Left kidney (tissue), 2 donors: ENCODE results near the gene BCL6B. TPM values are rescaled to one million over a fixed set of nuclear protein-coding genes. Genes with fewer than 3 reads are reported as not detected.

Experiments
- DNase-seq: peaks from one replicate; pipeline ENCODE4 v3.0.0-alpha.2; 2013
- polyA plus RNA-seq: library from polyadenylated mRNA; unstranded; fragments of 120-200 nt; gene quantifications from one replicate; pipeline ENCODE4 v1.2.1, GENCODE V29; 2013; ENCODE audit not compliant: insufficient read length

BCL6B gene
- polyA plus RNA-seq, 1 donor = 21.8 TPM

- DNase-seq = no peak
Measured at GRCh38 chr17:7058831-7059447, 36.1 kb downstream of the BCL6B start.

GRCh38 chr17:7060165-7060891 lies 37.5 kb downstream of the BCL6B start:
- no peak for DNase-seq

DNA sequence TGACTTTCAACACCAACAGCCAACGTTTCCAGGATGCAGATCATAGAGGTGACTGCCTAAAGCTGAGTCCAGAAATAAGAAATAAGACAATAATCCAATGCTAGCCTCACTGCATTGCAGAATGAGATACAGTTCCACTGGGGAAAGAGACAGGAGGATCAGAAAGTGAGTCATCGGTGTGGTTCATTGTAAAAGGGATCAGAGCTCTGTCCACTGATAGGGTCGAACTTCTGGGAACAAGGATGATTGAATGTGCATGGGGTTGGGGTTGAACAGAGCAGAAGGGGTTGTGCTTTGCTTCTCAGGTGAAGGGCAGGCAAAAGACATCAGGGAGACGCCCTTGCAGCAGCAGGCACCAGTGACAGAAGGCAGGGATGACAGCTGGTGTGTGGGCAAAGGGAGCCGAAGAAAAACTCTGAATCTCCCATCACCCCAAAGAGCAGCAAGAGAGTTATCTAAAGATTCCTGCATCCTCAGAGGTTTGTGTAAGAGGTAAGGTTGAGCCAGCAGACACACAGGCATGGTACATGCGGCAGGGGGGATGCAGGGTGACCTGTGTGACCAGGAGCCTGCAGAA lies 40.8 kb downstream of the BCL6B start:
- DNase-seq = no peak

DNA sequence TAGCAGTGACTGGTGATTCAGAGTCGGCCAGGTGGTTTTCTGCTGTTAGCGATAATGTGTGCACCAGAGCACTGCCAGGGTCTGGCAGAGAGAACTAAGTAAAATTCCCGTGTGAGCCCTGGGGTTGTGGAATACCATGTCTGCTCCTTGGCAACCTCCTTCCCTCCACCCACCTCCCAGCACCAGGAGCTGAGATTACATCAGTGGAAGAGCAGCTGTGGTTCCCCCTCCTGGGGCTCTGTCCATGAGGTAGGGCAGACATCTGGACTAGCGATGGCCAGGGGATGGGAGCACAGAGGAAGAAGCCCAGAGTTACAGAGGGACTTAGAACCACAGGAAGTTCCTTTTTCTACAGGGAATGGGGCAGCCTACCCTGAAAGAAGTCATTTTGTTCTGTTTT lies 41.4 kb downstream of the BCL6B start:
- no peak for DNase-seq

GRCh38 chr17:7067198-7067597 lies 44.3 kb downstream of the BCL6B start:
- DNase-seq = no peak

DNA sequence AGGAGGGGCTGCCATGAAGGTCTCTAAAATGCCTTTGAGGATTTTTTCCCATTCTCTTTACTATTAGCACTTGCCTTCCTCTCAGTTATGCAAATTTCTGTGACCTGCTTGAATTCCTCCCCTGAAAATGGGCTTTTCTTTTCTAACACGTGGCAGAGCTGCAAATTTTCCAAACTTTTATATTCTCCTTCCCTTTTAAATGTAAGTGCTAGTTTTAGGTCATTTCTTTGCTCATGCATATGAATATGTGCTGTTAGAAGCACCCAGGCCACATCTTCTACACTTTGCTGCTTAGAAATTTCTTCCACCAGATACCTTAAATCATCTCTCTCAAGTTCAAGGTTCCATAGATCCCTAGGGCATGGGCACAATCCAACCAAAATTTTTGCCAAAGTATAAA lies 45.4 kb downstream of the BCL6B start:
- DNase-seq = no peak

DNA sequence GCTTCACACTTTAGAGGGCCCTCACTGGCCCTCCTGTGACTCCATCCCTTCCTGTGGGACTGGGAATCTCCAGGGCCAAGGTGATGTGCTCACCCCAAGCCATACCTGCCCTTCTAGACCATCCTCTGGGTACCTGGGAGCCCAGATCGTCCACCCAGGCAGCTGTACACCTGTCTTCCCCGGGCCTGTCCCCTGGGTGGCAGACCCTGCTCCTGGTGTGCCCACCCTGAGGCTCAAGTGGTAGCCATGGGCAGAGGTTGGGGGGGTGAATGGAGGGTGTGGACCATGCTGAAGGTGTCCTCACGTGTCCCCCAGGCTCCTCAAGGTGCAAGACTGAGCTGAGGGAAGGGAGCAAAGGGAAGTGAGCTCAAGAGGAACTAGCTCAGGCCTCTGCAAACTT lies 47.9 kb downstream of the BCL6B start:
- no peak for DNase-seq

- DNase-seq = no peak
Measured at GRCh38 chr17:7072406-7072805, 49.6 kb downstream of the BCL6B start.

DNA sequence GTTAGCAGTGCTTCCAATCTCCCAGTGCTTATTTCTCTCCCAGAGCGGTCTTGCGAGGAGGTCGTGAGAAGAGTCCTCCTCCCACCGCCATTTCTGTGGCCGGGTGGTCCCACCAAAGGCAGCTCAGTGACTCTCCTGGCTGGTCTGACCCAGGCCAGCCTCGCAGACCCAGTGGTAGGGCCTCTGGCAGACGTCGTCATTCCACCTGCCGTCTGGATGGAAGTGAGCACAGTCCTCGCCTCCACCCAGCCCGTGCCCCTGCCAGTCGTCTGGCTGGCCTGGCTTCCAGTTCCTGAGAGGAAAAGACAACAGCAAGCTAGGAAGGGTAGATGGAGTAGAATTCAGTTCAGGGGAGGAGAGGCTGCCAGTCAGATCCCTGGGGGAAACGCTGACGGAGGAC lies 52.1 kb downstream of the BCL6B start:
- DNase-seq = no peak

DNA sequence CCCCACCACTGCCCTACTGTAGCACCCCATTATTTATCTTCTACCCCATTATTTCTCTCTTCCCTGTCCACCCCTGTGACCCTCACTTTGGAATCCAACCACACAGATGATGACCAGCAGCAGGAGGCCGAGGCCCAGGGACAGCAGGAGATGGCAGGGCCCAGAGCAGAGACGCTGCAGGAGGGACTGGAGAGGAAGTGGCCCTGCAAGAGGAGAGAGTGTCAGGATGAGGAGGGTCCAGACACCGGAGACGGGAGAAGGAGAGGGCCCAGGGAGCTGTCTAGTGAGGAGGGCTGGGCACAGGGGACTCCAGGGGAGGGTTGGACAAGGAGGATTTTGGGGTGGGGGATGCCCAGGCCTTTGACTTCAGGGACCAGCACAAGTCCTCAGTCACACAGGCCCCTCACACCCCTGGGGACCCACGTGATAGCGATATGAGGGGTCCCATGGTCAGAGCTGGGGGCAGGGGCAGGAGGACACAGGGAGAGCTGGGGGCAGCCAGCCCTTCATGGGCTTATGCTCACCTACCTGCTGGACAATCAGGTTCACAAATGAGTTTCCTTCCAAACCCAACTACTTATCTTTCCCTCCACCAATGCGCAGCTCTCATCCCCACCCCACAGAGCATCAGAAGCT lies 55.2 kb downstream of the BCL6B start:
- DNase-seq = no peak

- DNase-seq = no peak
Measured at GRCh38 chr17:7078711-7079110, 55.9 kb downstream of the BCL6B start.

Other genes starting within 250 kb of the BCL6B start
- 0.17 TPM for gene FBXO39, start 246.8 kb upstream of the BCL6B start, polyA plus RNA-seq
- gene TEKT1, start 191.3 kb upstream of the BCL6B start, polyA plus RNA-seq = 0.62 TPM
- 2.4 TPM for gene ALOX12, start 27.0 kb upstream of the BCL6B start, polyA plus RNA-seq
- 144 TPM for gene RNASEK, start 10.4 kb upstream of the BCL6B start, polyA plus RNA-seq
- gene SLC16A13, start 13.0 kb downstream of the BCL6B start, polyA plus RNA-seq = 4.0 TPM
- 0.18 TPM for gene SLC16A11, start 21.0 kb downstream of the BCL6B start, polyA plus RNA-seq
- gene CLEC10A, start 57.2 kb downstream of the BCL6B start, polyA plus RNA-seq = 0.47 TPM
- 2.0 TPM for gene ASGR2, start 91.8 kb downstream of the BCL6B start, polyA plus RNA-seq
- 6.1 TPM for gene ASGR1, start 156.3 kb downstream of the BCL6B start, polyA plus RNA-seq
- 36.0 TPM for gene DLG4, start 196.8 kb downstream of the BCL6B start, polyA plus RNA-seq
- gene ACADVL, start 196.9 kb downstream of the BCL6B start, polyA plus RNA-seq = 478 TPM
- 52.5 TPM for gene DVL2, start 211.5 kb downstream of the BCL6B start, polyA plus RNA-seq
- 52.8 TPM for gene PHF23, start 216.4 kb downstream of the BCL6B start, polyA plus RNA-seq
- 390 TPM for gene GABARAP, start 219.4 kb downstream of the BCL6B start, polyA plus RNA-seq
- 150 TPM for gene CTDNEP1, start 228.7 kb downstream of the BCL6B start, polyA plus RNA-seq
- 54.9 TPM for gene ELP5, start 229.2 kb downstream of the BCL6B start, polyA plus RNA-seq
- 36.6 TPM for gene CLDN7, start 239.4 kb downstream of the BCL6B start, polyA plus RNA-seq